Measurements from ENCODE around the gene S100PBP. TPM values are rescaled to one million over a fixed set of nuclear protein-coding genes. Genes with fewer than 3 reads are reported as not detected.

Gene S100PBP
- total and polyA plus RNA-seq, 2 of the 13 experiments (the other 11 are each of a cell fraction or from before 2014, with no cell fraction given), result 20.4 to 26.1 TPM

GRCh38 chr1:32892368-32893197, 75.1 kb downstream of the S100PBP start (continued):
- TF ChIP-seq, protein P1, sequence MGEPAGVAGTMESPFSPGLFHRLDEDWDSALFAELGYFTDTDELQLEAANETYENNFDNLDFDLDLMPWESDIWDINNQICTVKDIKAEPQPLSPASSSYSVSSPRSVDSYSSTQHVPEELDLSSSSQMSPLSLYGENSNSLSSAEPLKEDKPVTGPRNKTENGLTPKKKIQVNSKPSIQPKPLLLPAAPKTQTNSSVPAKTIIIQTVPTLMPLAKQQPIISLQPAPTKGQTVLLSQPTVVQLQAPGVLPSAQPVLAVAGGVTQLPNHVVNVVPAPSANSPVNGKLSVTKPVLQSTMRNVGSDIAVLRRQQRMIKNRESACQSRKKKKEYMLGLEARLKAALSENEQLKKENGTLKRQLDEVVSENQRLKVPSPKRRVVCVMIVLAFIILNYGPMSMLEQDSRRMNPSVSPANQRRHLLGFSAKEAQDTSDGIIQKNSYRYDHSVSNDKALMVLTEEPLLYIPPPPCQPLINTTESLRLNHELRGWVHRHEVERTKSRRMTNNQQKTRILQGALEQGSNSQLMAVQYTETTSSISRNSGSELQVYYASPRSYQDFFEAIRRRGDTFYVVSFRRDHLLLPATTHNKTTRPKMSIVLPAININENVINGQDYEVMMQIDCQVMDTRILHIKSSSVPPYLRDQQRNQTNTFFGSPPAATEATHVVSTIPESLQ (CRISPR knock-in tag; conservative IDR thresholded peaks at IDR 0.05), result no peak
- TF ChIP-seq ZNF331 (CRISPR knock-in tag; IDR thresholded peaks at IDR 0.05) (no peak), SNRNP70 (IDR thresholded peaks at IDR 0.05; ENCODE audit: low read depth, low read length) (no peak), NFIC (IDR thresholded peaks at IDR 0.05; ENCODE audit: low read length) (no peak), ATF1 (CRISPR knock-in tag; IDR thresholded peaks at IDR 0.05) (no peak), SSRP1 (CRISPR knock-in tag; IDR thresholded peaks at IDR 0.05) (no peak), RFX3 (CRISPR knock-in tag; IDR thresholded peaks at IDR 0.05) (no peak), HOXD1 (CRISPR knock-in tag; IDR thresholded peaks at IDR 0.05) (no peak), PPARG (CRISPR knock-in tag; conservative IDR thresholded peaks at IDR 0.05) (no peak), STAT5B (CRISPR knock-in tag; IDR thresholded peaks at IDR 0.05) (no peak), ZBTB7B (CRISPR knock-in tag; IDR thresholded peaks at IDR 0.05) (peak; percentile 44; the same call in 1 of the 2 replicates), FLYWCH1 (CRISPR knock-in tag; IDR thresholded peaks at IDR 0.05) (no peak), KDM3A (CRISPR knock-in tag; IDR thresholded peaks at IDR 0.05; ENCODE audit: low read depth) (no peak), SRY (CRISPR knock-in tag; IDR thresholded peaks at IDR 0.05) (no peak), ZNF292 (CRISPR knock-in tag; IDR thresholded peaks at IDR 0.05; ENCODE audit: borderline replicate concordance, low read depth) (no peak), ZNF232 (CRISPR knock-in tag; IDR thresholded peaks at IDR 0.05; ENCODE audit: borderline replicate concordance) (no peak), EED (CRISPR knock-in tag; IDR thresholded peaks at IDR 0.05) (no peak), KDM6A (CRISPR knock-in tag; IDR thresholded peaks at IDR 0.05; ENCODE audit: low read depth) (no peak), ZNF501 (CRISPR knock-in tag; IDR thresholded peaks at IDR 0.05) (no peak)
- TF ChIP-seq, protein P2, sequence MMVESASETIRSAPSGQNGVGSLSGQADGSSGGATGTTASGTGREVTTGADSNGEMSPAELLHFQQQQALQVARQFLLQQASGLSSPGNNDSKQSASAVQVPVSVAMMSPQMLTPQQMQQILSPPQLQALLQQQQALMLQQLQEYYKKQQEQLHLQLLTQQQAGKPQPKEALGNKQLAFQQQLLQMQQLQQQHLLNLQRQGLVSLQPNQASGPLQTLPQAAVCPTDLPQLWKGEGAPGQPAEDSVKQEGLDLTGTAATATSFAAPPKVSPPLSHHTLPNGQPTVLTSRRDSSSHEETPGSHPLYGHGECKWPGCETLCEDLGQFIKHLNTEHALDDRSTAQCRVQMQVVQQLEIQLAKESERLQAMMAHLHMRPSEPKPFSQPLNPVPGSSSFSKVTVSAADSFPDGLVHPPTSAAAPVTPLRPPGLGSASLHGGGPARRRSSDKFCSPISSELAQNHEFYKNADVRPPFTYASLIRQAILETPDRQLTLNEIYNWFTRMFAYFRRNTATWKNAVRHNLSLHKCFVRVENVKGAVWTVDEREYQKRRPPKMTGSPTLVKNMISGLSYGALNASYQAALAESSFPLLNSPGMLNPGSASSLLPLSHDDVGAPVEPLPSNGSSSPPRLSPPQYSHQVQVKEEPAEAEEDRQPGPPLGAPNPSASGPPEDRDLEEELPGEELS (CRISPR knock-in tag; IDR thresholded peaks at IDR 0.05), result no peak
- TF ChIP-seq, protein P3, sequence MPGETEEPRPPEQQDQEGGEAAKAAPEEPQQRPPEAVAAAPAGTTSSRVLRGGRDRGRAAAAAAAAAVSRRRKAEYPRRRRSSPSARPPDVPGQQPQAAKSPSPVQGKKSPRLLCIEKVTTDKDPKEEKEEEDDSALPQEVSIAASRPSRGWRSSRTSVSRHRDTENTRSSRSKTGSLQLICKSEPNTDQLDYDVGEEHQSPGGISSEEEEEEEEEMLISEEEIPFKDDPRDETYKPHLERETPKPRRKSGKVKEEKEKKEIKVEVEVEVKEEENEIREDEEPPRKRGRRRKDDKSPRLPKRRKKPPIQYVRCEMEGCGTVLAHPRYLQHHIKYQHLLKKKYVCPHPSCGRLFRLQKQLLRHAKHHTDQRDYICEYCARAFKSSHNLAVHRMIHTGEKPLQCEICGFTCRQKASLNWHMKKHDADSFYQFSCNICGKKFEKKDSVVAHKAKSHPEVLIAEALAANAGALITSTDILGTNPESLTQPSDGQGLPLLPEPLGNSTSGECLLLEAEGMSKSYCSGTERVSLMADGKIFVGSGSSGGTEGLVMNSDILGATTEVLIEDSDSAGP (CRISPR knock-in tag; IDR thresholded peaks at IDR 0.05; ENCODE audit: borderline replicate concordance), result no peak
- TF ChIP-seq, protein P4, sequence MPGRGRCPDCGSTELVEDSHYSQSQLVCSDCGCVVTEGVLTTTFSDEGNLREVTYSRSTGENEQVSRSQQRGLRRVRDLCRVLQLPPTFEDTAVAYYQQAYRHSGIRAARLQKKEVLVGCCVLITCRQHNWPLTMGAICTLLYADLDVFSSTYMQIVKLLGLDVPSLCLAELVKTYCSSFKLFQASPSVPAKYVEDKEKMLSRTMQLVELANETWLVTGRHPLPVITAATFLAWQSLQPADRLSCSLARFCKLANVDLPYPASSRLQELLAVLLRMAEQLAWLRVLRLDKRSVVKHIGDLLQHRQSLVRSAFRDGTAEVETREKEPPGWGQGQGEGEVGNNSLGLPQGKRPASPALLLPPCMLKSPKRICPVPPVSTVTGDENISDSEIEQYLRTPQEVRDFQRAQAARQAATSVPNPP (CRISPR knock-in tag; IDR thresholded peaks at IDR 0.05), result no peak
- TF ChIP-seq, protein P5, sequence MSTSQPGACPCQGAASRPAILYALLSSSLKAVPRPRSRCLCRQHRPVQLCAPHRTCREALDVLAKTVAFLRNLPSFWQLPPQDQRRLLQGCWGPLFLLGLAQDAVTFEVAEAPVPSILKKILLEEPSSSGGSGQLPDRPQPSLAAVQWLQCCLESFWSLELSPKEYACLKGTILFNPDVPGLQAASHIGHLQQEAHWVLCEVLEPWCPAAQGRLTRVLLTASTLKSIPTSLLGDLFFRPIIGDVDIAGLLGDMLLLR (CRISPR knock-in tag; IDR thresholded peaks at IDR 0.05), result no peak
